GDM1 (cell line): ENCODE results near the gene FGF22.
A peak's percentile ranks its signal among the peaks of the same experiment; 100 is the strongest.
"Not testable (repeated sequence)": the region's sequence is repeated elsewhere in the genome, so short reads cannot be mapped to it uniquely, and the experiment has no call there.

Experiments
- DNase-seq: peaks from one replicate; lab custom pipeline; 2025; lab: John Stamatoyannopoulos, UW

Gene FGF22

GRCh38 chr19:639253-640160 lies at the start of gene FGF22:
TSS of gene FGF22 (plus strand) at chr19:639879. CDS start at chr19:639926, 47 bp downstream.
- DNase-seq = peak; percentile 72

GRCh38 chr19:590396-590745 lies 49.3 kb upstream of the FGF22 start:
- no peak for DNase-seq

- DNase-seq = no peak
Measured at GRCh38 chr19:590750-591098, 49.0 kb upstream of the FGF22 start.

- DNase-seq = no peak
Measured at GRCh38 chr19:591099-591958, 48.4 kb upstream of the FGF22 start.

GRCh38 chr19:592101-592500 lies 47.6 kb upstream of the FGF22 start:
- no peak for DNase-seq

- DNase-seq = no peak
Measured at GRCh38 chr19:593055-593454, 46.6 kb upstream of the FGF22 start.

- no peak for DNase-seq
Measured at GRCh38 chr19:593505-593904, 46.2 kb upstream of the FGF22 start.

- DNase-seq = no peak
Measured at GRCh38 chr19:594265-594870, 45.3 kb upstream of the FGF22 start.

GRCh38 chr19:595326-596262 lies 44.1 kb upstream of the FGF22 start:
- no peak for DNase-seq

- DNase-seq = no peak
Measured at GRCh38 chr19:596263-596655, 43.4 kb upstream of the FGF22 start.

GRCh38 chr19:597406-598315 lies 42.0 kb upstream of the FGF22 start:
- DNase-seq = no peak

GRCh38 chr19:601310-601709 lies 38.4 kb upstream of the FGF22 start:
- DNase-seq = no peak

- DNase-seq = no peak
Measured at GRCh38 chr19:601790-602189, 37.9 kb upstream of the FGF22 start.

- DNase-seq = no peak
Measured at GRCh38 chr19:602391-603301, 37.0 kb upstream of the FGF22 start.

- DNase-seq = not testable (repeated sequence)
Measured at GRCh38 chr19:603302-603639, 36.4 kb upstream of the FGF22 start.

- DNase-seq = not testable (repeated sequence)
Measured at GRCh38 chr19:603779-604178, 35.9 kb upstream of the FGF22 start.

GRCh38 chr19:604355-604754 lies 35.3 kb upstream of the FGF22 start:
- DNase-seq = no peak

GRCh38 chr19:605061-605971 lies 34.4 kb upstream of the FGF22 start:
- not testable (repeated sequence) for DNase-seq
